IMR-90 (cell line): ENCODE data around the gene MCTP1. TPM values are rescaled to one million over a fixed set of nuclear protein-coding genes. Genes with fewer than 3 reads are reported as not detected.

Source experiments
- ATAC-seq: fragments of 200-7000 bp; cut with Tn5 transposase; 2 replicates; pipeline ENCODE4 v1.9.1; 2020; ENCODE audit warnings: low read depth, mild to moderate bottlenecking, moderate library complexity
- BruUV-seq: library from RNA; stranded (reverse); fragments of 400-500 nt; replicated peaks from 2 replicates; lab custom pipeline; 2021; lab: Mats Ljungman, UMichigan
- CTCF ChIA-PET: fragments of 300-600 bp; formaldehyde crosslinking; extraction: SDS; loops from one replicate; lab custom pipeline; 2021; ENCODE audit warnings: antibody characterized with exemption; lab: Yijun Ruan, JAX
- POLR2A ChIA-PET: fragments of 300-600 bp; sonication (Branson Sonifier 250); formaldehyde crosslinking; loops from one replicate; lab custom pipeline; 2022; ENCODE audit warnings: antibody characterized with exemption; ENCODE audit not compliant: unreplicated experiment; lab: Charles Lee
- DNase-seq: peaks from one replicate; pipeline ENCODE4 v3.0.0; 2013
- H2AFZ ChIP-seq: replicated peaks from 2 replicates; pipeline ENCODE3; 2013; ENCODE audit warnings: low read length, mild to moderate bottlenecking; ENCODE audit not compliant: poor library complexity
- H2AK5ac ChIP-seq: 2 replicates; pipeline ENCODE4 v1.6.1; 2013; ENCODE audit warnings: low read depth, low read length, inconsistent platforms
- H2AK9ac ChIP-seq: replicated peaks from 2 replicates; pipeline ENCODE3; 2013; ENCODE audit warnings: mild to moderate bottlenecking, low read depth, low read length, moderate library complexity; ENCODE audit not compliant: poor library complexity
- H2BK120ac ChIP-seq: 2 replicates; pipeline ENCODE4 v1.6.1; 2013; ENCODE audit warnings: low read depth, low read length, inconsistent platforms
- H2BK15ac ChIP-seq: 3 replicates; pipeline ENCODE4 v1.6.1; 2013; ENCODE audit warnings: low read depth, low read length, inconsistent platforms
- H2BK20ac ChIP-seq: 2 replicates; pipeline ENCODE4 v1.6.1; 2013; ENCODE audit warnings: low read depth, mild to moderate bottlenecking, inconsistent platforms, low read length, moderate library complexity
- H2BK5ac ChIP-seq: 2 replicates; pipeline ENCODE4 v1.6.1; 2013; ENCODE audit warnings: mild to moderate bottlenecking, low read depth, low read length, inconsistent platforms; ENCODE audit not compliant: poor library complexity, severe bottlenecking
- H3K14ac ChIP-seq: replicated peaks from 2 replicates; pipeline ENCODE4 v1.6.1; 2013; ENCODE audit warnings: low read depth, low read length, inconsistent platforms
- H3K18ac ChIP-seq: 2 replicates; pipeline ENCODE4 v1.6.1; 2013; ENCODE audit warnings: low read depth, low read length, control low read depth
- H3K23ac ChIP-seq: 2 replicates; pipeline ENCODE4 v1.6.1; 2013; ENCODE audit warnings: low read depth, low read length, inconsistent platforms
- H3K27ac ChIP-seq: 2 replicates; pipeline ENCODE4 v1.5.1; 2013; ENCODE audit warnings: mild to moderate bottlenecking, control low read depth, low read length; ENCODE audit not compliant: insufficient read depth
- H3K27me3 ChIP-seq: 2 replicates; pipeline ENCODE4 v1.6.1; 2013; ENCODE audit warnings: low read length; ENCODE audit not compliant: control insufficient read depth, insufficient read depth
- H3K36me3 ChIP-seq: 2 replicates; pipeline ENCODE4 v1.6.1; 2013; ENCODE audit warnings: low read length, mixed read lengths; ENCODE audit not compliant: control insufficient read depth, insufficient read depth
- H3K4ac ChIP-seq: 2 replicates; pipeline ENCODE4 v1.6.1; 2013; ENCODE audit warnings: low read depth, low read length, inconsistent platforms
- H3K4me1 ChIP-seq: 2 replicates; pipeline ENCODE4 v1.6.1; 2013; ENCODE audit warnings: low read length, mixed read lengths; ENCODE audit not compliant: control insufficient read depth, insufficient read depth
- H3K4me2 ChIP-seq: 2 replicates; pipeline ENCODE4 v1.6.1; 2013; ENCODE audit warnings: low read depth, mild to moderate bottlenecking, control low read depth, low read length, moderate library complexity
- H3K4me3 ChIP-seq: 2 replicates; pipeline ENCODE4 v1.5.1; 2013; ENCODE audit warnings: low read depth, mild to moderate bottlenecking, control low read depth, low read length, moderate library complexity; ENCODE audit not compliant: insufficient read depth
- H3K56ac ChIP-seq: 2 replicates; pipeline ENCODE4 v1.6.1; 2013; ENCODE audit warnings: low read length, inconsistent platforms; ENCODE audit not compliant: insufficient read depth; ENCODE audit errors: extremely low read depth
- H3K79me1 ChIP-seq, 2 experiments: 2 replicates each; pipeline ENCODE4 v1.6.1; 2013; ENCODE audit warnings: low read length in 2 of 2, inconsistent platforms in 1 of 2, low read depth in 1 of 2
- H3K9ac ChIP-seq: 2 replicates; pipeline ENCODE4 v1.6.1; 2013; ENCODE audit warnings: low read depth, low read length, control low read depth
- H3K9me1 ChIP-seq: 2 replicates; pipeline ENCODE4 v1.6.1; 2013; ENCODE audit warnings: low read length, inconsistent platforms; ENCODE audit not compliant: insufficient read depth
- H3K9me3 ChIP-seq: 2 replicates; pipeline ENCODE4 v1.6.1; 2013; ENCODE audit warnings: low read length; ENCODE audit not compliant: control insufficient read depth, insufficient read depth
- H4K20me1 ChIP-seq: 2 replicates; pipeline ENCODE4 v1.6.1; 2013; ENCODE audit warnings: low read length, inconsistent platforms; ENCODE audit not compliant: insufficient read depth
- H4K5ac ChIP-seq: 2 replicates; pipeline ENCODE4 v1.6.1; 2013; ENCODE audit warnings: mild to moderate bottlenecking, low read depth, low read length, control low read depth
- H4K8ac ChIP-seq, 2 experiments: 2 replicates each; pipeline ENCODE4 v1.6.1; 2013; ENCODE audit warnings: low read depth in 2 of 2, low read length in 2 of 2, control low read depth in 1 of 2, inconsistent platforms in 1 of 2
- H4K91ac ChIP-seq: 2 replicates; pipeline ENCODE4 v1.6.1; 2013; ENCODE audit warnings: low read depth, low read length, inconsistent platforms; ENCODE audit not compliant: insufficient read depth
- RAD21 ChIP-seq: IDR thresholded peaks from 2 replicates; pipeline ENCODE4 v1.6.1; 2012; ENCODE audit warnings: low read length, improper control_type of control experiment
- WGBS, 2 experiments: methylation state at CpG; one replicate each; pipeline versions ENCODE4 v1.1.5 to v1.1.7; 2013; ENCODE audit warnings: missing lambda C conversion rate in 2 of 2; ENCODE audit not compliant: insufficient read length in 1 of 2; ENCODE audit errors: extremely low coverage in 2 of 2; 5-methylcytosine and 5-hydroxymethylcytosine counted together
- dilution Hi-C: fragments of 300-500 bp; cut with HindIII; formaldehyde crosslinking; loops from one replicate; pipeline ENCODE4 v1.14.3; 2018; ENCODE audit warnings: low sequenced_read_pairs; ENCODE audit not compliant: unreplicated experiment
- in situ Hi-C: fragments of 300-500 bp; cut with MboI; formaldehyde crosslinking; loops from 3 replicates; pipeline ENCODE4 v1.14.3; 2019; ENCODE audit warnings: low sequenced_read_pairs, inconsistent platforms, mixed read lengths
- intact Hi-C: fragments of 100-400 bp; cut with micrococcal nuclease; formaldehyde crosslinking; loops from 2 replicates; pipeline ENCODE4 v1.10.0; 2022
- polyA plus RNA-seq, 3 experiments: library from polyadenylated mRNA; depleted of rRNA; stranded (reverse); fragments of >200 nt; gene quantifications; 2 replicates each; pipeline ENCODE4 v1.2.3, GENCODE V29; 2012; ENCODE audit warnings: low replicate concordance in 1 of 3
- total RNA-seq: library from RNA; depleted of rRNA; stranded (reverse); fragments of >200 nt; gene quantifications from 2 replicates; pipeline ENCODE4 v1.2.3, GENCODE V29; 2012

The MCTP1 gene
- total and polyA plus RNA-seq, 2 of the 4 experiments (the other 2 are of a cell fraction), result 0.21 TPM; not detected in 1

- no peak for TF ChIP-seq RAD21
- H2AK9ac ChIP-seq, result no peak overlapping the region
These were observed 132.8 kb downstream of the MCTP1 start for GRCh38 chr5:95152131-95152530.

More at GRCh38 chr5:95152131-95152530, 132.8 kb downstream of the MCTP1 start:
- Histone ChIP-seq H3K18ac (no peak overlapping the region), H3K9ac (no peak overlapping the region), H2BK5ac (no peak overlapping the region), H2BK15ac (no peak overlapping the region), H3K23ac (no peak overlapping the region), H3K9me3 (no peaks in the 10 kb centered on the region), H3K4me1 (no peaks in the 10 kb centered on the region), H3K9me1 (no peaks in the 10 kb centered on the region), H3K56ac (no peak overlapping the region), H2AFZ (no peak overlapping the region), H4K20me1 (no peaks in the 10 kb centered on the region), H3K27ac (no peak overlapping the region), H3K79me1 (no peaks in the 10 kb centered on the region), H3K27me3 (no peaks in the 10 kb centered on the region), H3K4me3 (no peak overlapping the region), H4K8ac (no peak overlapping the region), H2BK120ac (no peak overlapping the region), H3K4me2 (no peak overlapping the region), H3K4ac (no peak overlapping the region), H3K36me3 (no peaks in the 10 kb centered on the region), H3K14ac (no peak overlapping the region), H4K91ac (no peak overlapping the region), H2AK5ac (no peak overlapping the region), H2BK20ac (no peak overlapping the region), H4K5ac (no peak overlapping the region)
- no CpG with 5 or more reads among the region's 1 CpG for WGBS, 2 experiments
- ATAC-seq (no peak), DNase-seq (no peak)
- CTCF ChIA-PET, result no interaction called here
- in situ Hi-C loops, result no loop called here
- dilution Hi-C loops, result no loop called here
- POLR2A ChIA-PET, result no interaction called here
- intact Hi-C loops, result no loop called here
- BruUV-seq, result no TSS peak
